HUDEP-2 (cell line): ENCODE results near the gene ACOX3.

Source experiments
- DNase-seq, 76 experiments: peaks; one replicate each; lab custom pipeline; 2025; ENCODE audit not compliant: unreplicated experiment in 76 of 76; lab: John Stamatoyannopoulos, UW

The ACOX3 gene

DNA sequence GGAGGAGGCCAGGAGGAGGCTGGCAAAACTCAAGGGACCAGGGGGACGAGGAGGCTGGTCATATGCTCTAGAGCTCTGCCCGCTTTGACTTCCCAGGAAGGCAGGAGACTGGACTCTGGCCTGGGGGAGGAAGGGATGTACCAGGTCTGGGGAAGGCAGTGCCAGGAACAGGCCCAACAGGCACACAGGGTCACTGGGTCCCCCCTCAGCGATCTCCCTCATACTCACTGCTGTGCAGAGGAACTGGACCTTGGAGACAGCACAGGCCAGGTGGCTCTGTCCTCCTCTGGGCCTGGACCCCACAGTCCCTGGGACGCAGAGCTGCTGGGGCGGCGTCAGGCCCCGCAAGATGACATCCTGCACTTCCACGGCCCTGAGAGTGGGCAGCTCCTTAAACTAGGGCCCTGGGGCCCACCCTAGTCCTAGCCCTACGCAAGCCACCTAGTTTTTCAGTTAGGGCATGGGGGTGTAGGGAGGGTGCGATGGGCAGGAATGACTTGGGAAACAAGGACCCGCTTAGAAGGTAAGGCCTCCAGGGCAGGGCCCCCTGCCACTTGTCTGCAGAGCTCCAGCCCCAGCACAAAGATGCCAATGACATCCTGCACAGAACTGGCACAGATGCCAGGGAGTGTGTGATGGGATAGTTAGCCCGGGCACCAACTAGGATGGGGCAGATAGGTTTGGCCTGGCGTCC is 111.5 kb downstream of the ACOX3 start:
- DNase-seq: no peak

DNA sequence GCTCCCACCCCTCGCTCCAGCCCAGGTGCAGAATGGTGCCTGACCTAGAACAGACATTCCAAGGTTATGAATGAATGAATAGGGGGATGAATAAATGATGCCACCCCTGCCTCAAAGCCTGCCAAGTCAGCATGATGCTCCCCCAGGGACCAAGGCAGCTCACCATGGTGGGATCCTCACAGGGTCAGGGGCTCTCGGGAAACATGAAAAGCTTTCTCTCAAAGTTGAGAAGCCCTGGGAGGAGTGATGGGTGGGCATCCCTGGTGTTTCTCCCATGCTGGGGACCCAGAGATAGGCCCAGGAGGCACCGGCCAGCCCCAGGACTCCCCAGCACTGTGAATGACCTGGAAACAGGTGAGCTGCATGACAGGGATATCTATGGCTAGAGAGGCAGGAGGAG is 112.1 kb downstream of the ACOX3 start:
- DNase-seq: no peak

DNA sequence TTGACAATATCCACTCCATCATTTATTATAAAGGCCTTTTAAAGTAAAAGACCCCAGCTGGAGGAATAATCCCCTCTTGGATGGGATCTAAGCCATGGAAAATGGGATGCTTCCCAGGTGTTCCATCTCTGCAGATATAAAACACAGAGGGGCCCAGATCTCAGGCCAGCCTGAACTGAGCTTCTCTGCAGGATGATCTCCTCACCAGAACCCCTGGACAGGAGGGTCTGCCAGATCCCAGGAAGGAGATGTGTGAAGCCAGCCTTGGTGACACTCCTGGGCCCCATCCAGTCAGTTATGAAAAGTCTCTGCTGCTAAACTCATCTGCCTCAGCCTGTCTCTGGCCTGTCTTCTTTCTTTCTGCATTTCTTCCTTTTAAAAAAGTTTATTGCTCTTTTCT is 114.3 kb downstream of the ACOX3 start:
- DNase-seq: no peak

DNA sequence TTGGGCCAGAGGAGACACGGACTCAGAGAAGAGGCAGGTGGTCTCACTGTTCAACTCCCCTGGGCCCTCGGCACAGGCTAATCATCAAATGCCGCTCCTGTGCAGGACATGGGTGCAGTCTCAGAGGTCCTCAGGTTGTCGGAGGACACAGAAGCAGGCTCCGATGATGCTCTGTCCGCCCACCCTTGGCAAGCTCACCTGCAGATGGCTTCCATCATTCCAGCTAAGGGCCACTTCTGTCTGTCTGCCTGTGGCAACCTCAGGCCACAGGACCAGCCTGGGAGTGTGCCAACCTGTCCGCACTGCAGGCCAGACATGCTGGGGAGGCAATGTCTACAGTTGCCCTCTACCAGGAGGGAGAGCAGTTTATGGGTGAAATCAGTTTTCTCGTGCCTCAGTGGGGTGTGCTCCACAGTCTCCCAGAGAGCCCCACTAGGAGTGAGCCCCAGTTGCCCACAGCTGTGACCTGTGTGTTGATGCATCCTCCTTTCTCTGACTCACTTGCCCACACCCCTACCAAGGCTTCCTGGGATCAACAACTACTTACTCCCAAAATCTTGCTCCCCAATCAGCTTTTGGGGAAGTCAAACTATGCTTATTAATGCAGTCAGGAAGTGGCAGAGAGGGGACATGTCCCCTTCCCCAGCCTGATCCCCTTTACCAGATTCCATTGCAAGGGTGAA is 115.1 kb downstream of the ACOX3 start:
- no peak for DNase-seq

DNA sequence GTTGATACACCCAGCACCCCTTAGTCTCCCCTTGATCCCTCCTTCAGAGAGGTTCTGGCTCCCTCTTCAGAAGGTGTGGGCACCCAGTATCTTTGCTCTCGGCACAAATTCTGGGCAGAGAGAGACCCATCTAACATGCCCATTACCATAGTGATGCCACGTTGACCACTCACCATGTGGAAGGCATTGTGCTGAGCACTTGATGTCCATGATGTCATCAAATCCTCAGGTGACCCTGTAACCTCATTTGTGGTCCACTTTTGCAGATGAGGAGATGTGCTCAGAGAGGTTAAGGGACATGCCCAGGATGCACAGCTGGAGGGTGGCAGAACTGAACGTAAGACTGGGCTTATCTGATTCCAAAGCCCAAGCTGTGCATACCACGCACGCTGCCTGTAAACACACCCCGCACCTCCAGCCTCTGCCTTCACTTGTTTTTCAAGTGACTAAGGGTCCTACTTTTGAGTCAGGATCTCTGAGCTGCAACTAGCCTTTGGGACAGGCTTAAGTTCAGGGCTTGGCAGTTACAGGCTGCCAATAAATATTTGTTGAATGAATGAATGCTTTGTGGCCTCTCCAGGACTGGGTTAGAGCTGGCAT is 115.8 kb downstream of the ACOX3 start:
- DNase-seq: no peak

DNA sequence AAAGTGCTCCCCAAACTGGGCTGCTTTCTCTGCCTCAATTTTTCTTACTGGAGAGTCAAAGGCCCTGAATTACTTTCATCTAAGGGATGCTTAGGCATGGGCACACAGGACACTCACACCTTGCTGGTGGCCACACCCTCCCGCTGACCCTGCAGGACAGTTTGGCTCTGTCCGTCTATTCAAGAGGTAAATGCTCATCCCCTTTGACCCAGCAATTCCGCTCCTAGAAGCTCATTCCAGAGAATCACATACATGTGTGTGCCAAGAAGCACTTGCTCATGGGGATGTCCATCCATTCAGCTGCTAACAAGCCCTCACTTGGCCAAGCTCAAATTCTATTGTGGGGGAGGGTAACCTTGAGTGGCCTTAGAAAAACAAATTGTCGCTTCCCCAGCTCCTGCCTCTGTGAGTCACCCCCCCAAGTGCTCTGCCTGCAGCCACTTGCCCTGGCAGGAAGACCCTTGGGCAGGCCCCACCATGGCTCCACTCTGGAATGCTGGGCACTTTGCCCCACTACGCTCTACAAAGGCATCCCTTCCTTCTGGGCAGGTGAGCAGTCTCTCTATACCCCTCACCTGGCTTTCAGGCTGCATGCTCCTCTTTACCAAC is 116.5 kb downstream of the ACOX3 start:
- no peak for DNase-seq

DNA sequence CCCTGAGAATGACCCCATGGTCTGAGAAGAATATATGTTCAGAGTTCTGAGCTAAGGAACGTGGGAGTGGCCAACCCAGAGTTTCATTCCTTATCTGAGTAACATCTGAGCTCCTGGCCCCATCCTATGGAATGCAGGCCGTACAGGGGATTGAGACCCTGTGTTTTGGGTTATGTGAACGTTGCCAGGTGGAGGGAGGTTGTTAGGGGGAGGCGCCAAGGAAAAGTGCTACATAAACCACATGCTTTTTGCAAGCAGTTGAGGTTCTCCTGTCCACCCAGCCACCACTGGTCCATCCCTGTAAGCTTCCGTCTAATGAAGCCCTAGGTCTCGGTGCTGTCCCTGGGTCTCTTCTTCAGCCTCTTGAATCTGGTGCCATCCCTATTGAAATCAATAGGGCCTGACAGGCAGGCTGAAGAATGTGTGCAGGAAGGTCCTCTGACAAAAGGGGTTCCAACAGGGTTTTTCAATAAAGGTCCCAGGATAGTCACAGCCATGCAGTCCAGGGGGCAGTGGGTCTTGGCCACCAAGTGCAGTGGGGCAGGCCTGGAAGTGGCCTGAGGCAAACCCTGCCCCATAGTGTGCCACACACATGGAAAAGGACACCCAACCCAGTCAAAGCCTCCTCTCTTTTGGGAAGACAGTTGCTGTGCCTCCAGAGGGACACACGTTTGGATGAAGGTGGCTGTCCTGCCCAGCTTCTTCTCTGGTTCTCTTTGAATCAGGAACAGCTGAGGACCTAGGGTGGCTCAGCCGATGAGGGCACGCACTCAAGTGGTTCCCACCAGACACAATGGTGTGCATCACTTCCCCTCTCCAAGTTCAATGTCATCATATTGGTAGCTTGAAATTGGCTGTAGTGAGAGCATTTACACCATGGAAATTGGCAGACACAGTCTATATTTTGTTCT is 117.5 kb downstream of the ACOX3 start:
- no peak for DNase-seq

DNA sequence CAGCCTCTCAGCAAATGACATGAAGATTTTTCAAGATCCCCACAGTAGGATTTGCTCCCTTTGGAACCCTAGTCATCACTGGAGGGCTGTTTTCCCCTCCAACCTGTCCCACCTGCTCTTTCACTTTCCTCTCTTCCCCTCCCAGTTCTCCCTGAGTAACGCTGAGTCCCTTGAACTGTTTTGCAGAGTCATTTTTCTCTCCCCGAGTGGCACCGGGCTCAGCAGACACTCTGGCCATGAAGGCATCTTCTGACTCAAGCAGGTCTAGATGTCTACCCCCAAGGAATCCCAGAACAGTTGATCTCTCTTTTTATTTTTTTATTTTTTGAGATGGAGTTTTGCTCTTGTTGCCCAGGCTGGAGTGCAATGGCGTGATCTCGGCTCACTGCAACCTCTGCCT is 118.8 kb downstream of the ACOX3 start:
- no peak for DNase-seq

DNA sequence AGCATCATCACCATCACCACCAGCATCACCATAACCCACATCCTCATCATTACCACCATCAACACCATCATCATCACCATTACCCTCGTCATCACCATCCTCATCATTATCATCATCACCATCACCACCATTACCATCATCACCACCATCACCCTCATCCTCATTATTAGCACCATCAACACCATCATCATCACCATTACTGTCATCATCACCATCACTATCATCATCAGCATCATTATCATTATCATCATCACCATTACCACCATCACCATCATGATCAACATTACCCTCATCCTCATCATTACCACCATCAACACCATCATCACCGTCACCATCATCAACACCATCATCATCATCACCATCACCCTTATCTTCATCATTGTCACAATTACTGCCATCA is 119.3 kb downstream of the ACOX3 start:
- no peak for DNase-seq

DNA sequence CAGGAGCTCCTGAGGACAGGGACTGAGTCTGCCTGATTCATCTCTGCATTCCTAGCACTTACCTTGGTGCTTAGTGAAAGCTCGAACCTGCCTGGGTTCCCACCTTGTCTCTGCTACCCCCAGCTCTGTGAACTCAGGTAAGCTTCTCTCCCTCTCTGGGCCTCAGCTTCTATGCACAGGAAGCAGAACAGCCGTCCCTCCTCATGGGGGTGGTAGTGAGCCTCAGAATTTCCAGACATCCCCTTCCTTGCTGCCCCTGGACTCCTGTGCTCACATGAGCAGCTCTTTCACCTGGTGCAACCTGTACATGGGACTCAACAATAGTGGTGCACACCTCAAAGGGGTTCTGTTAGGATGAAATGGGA is 120.2 kb downstream of the ACOX3 start:
- DNase-seq: peak in 3 of 76 experiments; percentile 2 to 6 (median 4)

DNA sequence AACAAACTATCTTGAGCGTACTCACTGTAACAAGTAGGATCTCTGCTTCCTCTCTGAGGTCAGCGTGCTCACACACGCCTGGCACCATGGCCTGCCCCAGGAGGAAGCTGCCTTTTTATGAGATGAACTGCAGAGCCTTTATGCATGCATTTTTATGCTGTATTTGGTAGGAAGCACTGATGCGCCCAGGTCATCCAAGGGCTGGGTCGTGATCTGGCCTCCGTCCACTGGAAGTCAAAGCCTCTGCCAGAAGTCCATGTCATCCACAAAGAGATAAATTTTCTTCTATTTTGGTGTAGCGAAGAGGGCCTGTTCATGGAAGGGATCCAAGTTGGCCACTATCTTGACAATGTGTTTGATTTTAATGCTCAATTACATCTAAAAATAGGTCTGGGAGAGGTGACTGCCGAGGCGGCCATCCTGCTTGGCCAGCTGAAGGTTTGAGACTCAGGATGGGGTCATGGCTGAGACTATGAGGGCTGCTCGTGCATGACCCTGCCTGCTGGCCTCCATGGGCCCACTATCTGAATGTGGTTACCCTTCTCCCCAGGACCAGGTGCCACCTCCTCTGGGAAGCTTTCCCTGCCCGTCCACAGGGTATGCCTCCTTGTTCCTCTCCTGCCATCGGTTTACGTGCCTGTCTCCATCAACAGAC is 120.7 kb downstream of the ACOX3 start:
- no peak for DNase-seq

DNA sequence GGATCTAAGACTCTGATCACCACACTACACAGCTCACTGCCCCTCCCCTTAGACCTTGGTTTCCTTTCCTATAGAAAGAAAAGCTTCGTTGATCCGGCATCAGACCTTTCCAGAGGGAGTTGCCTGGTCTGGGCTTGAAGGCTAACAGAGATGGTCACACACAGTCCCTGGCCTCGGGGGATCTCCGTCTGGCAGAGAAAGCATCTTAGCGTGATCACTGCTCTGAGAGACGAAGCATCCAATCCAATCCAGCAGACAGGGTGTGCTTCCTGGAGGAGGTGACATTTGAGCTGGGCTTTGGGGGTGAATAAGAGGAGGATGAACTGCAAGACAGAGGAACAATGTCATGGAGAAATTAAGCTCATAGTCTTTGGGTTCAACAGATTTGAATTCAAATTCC is 121.5 kb downstream of the ACOX3 start:
- no peak for DNase-seq

DNA sequence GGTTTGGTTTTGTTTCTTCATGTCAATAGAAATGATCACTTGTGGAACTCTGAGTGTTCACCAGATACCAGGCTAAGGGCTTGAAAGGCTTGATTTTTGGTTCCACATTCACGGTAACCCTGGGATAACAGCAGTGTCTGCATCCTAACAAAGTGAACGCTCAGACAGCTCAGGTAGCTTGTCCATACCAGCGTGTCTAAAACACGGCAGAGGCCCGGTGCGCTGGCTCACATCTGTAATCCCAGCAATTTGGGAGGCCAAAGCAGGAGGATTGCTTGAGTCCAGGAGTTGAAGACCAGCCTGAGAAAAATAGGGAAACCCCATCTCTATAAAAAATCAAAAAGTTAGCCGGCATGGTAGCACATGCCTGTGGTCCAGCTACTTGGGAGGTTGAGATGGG is 122.0 kb downstream of the ACOX3 start:
- no peak for DNase-seq

DNA sequence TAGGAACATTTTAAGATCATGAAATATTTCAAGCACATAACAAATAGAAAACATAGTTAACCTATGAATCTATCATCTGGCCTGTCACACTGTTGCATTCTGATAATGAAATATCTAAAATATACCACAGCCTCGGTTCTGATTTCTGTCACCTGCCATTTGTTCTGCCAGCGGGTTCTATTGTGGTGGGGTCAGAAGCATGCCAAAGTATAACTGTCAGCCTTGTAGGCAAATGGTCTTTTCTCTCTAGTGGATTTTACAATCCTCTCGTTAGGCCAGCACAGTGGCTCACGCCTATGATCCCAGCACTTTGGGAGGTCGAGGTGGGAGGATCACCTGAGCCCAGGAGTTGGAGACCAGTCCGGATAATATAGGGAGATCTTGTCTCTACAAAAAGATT is 123.0 kb downstream of the ACOX3 start:
- no peak for DNase-seq

DNA sequence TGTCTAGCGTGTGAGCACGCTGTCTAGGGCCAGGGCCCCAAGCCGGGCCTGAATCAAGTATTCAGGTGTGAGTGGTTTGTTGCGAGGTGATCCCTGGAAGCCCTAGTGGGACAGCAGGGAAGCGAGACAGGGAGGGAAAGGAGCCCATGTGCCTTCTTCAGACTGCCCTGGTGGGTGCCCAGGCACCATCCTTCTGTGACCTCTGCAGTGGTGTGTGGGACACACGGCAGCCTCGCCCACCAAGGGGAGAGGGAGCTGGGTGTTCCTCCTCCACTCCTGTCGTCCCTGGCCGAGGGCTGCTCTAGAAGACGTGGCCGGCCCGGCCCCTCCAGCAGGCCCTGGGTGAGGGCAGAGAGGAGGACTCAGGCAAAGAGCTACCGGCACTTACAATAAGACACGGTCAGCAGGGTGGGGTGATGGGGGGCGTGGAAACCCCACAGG is 123.6 kb downstream of the ACOX3 start:
- DNase-seq: no peak
